Neuron (in vitro differentiated cells): Measurements from ENCODE around the gene LRIF1.

Experiments used
- H2AFZ ChIP-seq: one replicate; pipeline ENCODE4 v1.6.1; 2013; ENCODE audit warnings: low read depth, mild to moderate bottlenecking, inconsistent platforms, low read length, moderate library complexity
- H3K27me3 ChIP-seq: one replicate; pipeline ENCODE4 v1.6.1; 2013; ENCODE audit warnings: low read length; ENCODE audit not compliant: insufficient read depth
- H3K36me3 ChIP-seq: one replicate; pipeline ENCODE4 v1.6.1; 2013; ENCODE audit warnings: low read length; ENCODE audit not compliant: insufficient read depth
- H3K4me1 ChIP-seq: one replicate; pipeline ENCODE4 v1.6.1; 2013; ENCODE audit warnings: low read length; ENCODE audit not compliant: insufficient read depth
- H3K4me3 ChIP-seq: 2 replicates; pipeline ENCODE4 v1.5.1; 2013; ENCODE audit warnings: mild to moderate bottlenecking, low read length, moderate library complexity
- H3K9me3 ChIP-seq: one replicate; pipeline ENCODE4 v1.6.1; 2013; ENCODE audit warnings: low read length

LRIF1 gene

DNA sequence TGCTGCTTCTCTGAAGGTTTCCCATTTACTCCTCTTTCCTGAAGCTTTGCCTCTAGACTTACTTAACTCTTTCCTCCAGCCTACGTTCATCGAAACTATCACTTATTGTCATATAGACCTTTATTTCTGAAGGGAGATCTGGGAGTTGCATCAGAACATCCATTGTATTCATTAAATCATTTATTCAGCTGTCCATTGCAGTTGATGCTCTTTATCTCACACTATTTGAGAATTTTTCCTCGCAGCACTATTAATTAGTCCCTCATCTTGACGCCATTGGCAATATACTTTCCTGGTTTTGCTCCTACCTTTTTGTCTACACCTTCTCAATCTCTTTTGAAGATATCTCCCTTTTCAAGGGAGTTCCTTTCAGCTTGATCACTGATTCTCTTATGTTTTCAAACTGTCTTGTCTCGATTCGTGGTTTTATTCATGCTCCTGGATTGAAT is 757 bp upstream of the LRIF1 start:
- H3K4me3 ChIP-seq = peak overlapping the region; percentile 54
- H3K27me3 ChIP-seq = no peaks in the 10 kb centered on the region
- no peaks in the 10 kb centered on the region for H3K36me3 ChIP-seq
- H3K4me1 ChIP-seq = peaks cover 2% of the 10 kb centered on the region
- H2AFZ ChIP-seq = peak overlapping the region; percentile 12
- H3K9me3 ChIP-seq = no peaks in the 10 kb centered on the region

- H3K4me3 ChIP-seq = peak overlapping the region; percentile 85
- peaks cover 2% of the 10 kb centered on the region for H3K4me1 ChIP-seq
- no peaks in the 10 kb centered on the region for H3K36me3 ChIP-seq
- H3K27me3 ChIP-seq = no peaks in the 10 kb centered on the region
- no peaks in the 10 kb centered on the region for H3K9me3 ChIP-seq
- H2AFZ ChIP-seq = peak overlapping the region; percentile 22
These were observed 631 bp downstream of the LRIF1 start for GRCh38 chr1:110962892-110963690.

DNA sequence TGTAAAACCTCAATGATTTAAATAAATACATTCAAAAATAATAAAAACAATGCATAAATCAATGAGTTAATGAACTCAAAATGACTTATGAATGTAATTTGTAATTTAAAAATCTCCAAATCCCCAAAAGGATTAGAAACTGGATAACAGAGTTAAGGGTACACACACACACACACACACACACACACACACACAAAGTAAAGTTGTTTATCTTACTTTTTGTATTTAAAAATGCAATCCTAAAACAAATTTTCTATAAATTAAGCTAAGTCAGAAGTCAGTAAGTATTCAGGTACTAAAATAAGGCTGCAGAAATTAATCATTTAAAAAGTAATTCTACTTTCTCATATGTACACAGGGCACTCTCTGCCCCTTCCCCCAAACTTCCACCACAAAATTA is 1.8 kb downstream of the LRIF1 start:
- Histone ChIP-seq H3K27me3 (no peaks in the 10 kb centered on the region), H3K36me3 (no peaks in the 10 kb centered on the region), H3K4me3 (peak overlapping the region; percentile 85), H3K4me1 (peaks cover 2% of the 10 kb centered on the region), H2AFZ (no peak overlapping the region), H3K9me3 (no peaks in the 10 kb centered on the region)

- H3K4me1 ChIP-seq = peaks cover 2% of the 10 kb centered on the region
- H3K9me3 ChIP-seq = no peaks in the 10 kb centered on the region
- H3K36me3 ChIP-seq = no peaks in the 10 kb centered on the region
- peak overlapping the region; percentile 6 for H3K4me3 ChIP-seq
- H2AFZ ChIP-seq = no peak overlapping the region
- no peaks in the 10 kb centered on the region for H3K27me3 ChIP-seq
These were observed 2.8 kb downstream of the LRIF1 start for GRCh38 chr1:110960777-110961420.

DNA sequence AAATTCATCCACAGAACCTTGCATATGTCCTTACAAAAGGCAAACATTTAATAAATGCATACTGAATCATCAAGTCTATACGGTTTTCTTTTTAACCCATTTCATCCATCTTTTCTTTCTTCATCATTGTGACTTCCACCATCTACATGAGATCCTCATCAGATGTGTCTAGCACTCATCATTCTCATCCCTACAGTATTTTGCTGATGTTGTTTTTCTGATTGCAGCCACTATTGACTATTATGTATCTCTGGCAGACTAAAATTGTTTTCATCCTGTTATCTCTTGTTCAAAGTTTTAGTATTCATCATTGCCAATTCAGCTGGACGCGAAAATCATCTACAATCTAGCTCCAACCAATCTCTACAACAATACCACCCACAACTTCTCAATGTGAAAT is 5.9 kb downstream of the LRIF1 start:
- Histone ChIP-seq H3K36me3 (no peaks in the 10 kb centered on the region), H2AFZ (no peak overlapping the region), H3K4me1 (peaks cover 2% of the 10 kb centered on the region), H3K9me3 (no peaks in the 10 kb centered on the region), H3K4me3 (no peak overlapping the region), H3K27me3 (no peaks in the 10 kb centered on the region)

DNA sequence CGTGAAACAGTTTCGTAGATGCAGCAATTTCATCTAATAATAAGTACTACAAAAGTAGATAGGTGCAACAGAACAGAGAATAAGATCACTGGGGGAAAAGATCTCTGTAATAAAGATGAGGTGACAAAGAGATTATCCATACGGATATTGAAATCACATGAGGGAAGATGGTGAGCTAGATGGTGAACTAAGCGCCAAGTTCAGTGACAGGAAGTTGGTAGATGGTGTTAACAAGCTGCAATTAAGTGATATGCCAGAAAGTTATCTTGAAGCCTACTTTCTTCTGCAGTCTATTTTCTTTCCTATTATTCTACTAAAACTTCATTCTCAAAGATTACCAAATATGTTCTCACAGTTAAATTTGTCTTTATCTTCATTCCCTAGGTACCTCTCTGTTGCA is 7.1 kb downstream of the LRIF1 start:
- H2AFZ ChIP-seq = no peak overlapping the region
- peaks cover 9% of the 10 kb centered on the region for H3K36me3 ChIP-seq
- no peaks in the 10 kb centered on the region for H3K27me3 ChIP-seq
- H3K4me1 ChIP-seq = no peaks in the 10 kb centered on the region
- H3K4me3 ChIP-seq = no peak overlapping the region
- no peaks in the 10 kb centered on the region for H3K9me3 ChIP-seq

GRCh38 chr1:110953031-110953430 is 10.7 kb downstream of the LRIF1 start:
- Histone ChIP-seq H3K9me3 (no peaks in the 10 kb centered on the region), H3K27me3 (no peaks in the 10 kb centered on the region), H3K36me3 (peaks cover 25% of the 10 kb centered on the region), H2AFZ (no peak overlapping the region), H3K4me3 (no peak overlapping the region), H3K4me1 (no peaks in the 10 kb centered on the region)

GRCh38 chr1:110952031-110952430 is 11.7 kb downstream of the LRIF1 start:
- Histone ChIP-seq H3K27me3 (no peaks in the 10 kb centered on the region), H3K36me3 (peaks cover 31% of the 10 kb centered on the region), H2AFZ (no peak overlapping the region)

DNA sequence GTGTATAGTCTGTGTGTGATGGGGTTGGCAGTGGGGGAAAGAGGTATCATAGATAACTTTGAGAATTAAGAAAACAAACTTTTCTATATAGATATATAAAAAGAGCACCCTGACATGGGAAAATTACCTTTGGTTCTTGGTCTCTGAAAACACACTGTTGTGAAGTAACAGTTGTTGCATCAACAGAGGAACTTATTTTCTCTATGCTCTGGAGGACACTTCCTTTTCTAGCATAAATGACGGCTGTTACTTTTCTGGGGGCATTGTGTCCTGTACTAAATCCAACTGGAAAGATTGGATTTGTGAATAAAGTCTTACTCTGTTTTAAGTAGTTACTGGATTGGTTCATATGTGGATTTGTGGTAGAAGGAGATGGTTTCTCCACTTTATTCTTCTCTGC is 12.6 kb downstream of the LRIF1 start:
- Histone ChIP-seq H3K4me3 (no peak overlapping the region), H3K4me1 (no peaks in the 10 kb centered on the region), H3K36me3 (peaks cover 33% of the 10 kb centered on the region), H3K9me3 (peaks cover 3% of the 10 kb centered on the region), H3K27me3 (no peaks in the 10 kb centered on the region), H2AFZ (no peak overlapping the region)

More at GRCh38 chr1:110952031-110952430, 11.7 kb downstream of the LRIF1 start:
- Histone ChIP-seq H3K9me3 (peaks cover under 1% of the 10 kb centered on the region), H3K4me3 (no peak overlapping the region), H3K4me1 (no peaks in the 10 kb centered on the region)

GRCh38 chr1:110948038-110948810 is 15.5 kb downstream of the LRIF1 start:
- no peak overlapping the region for H2AFZ ChIP-seq
- H3K27me3 ChIP-seq = no peaks in the 10 kb centered on the region
- no peaks in the 10 kb centered on the region for H3K4me1 ChIP-seq
- peaks cover 3% of the 10 kb centered on the region for H3K9me3 ChIP-seq
- H3K36me3 ChIP-seq = peaks cover 34% of the 10 kb centered on the region
- H3K4me3 ChIP-seq = no peak overlapping the region

DNA sequence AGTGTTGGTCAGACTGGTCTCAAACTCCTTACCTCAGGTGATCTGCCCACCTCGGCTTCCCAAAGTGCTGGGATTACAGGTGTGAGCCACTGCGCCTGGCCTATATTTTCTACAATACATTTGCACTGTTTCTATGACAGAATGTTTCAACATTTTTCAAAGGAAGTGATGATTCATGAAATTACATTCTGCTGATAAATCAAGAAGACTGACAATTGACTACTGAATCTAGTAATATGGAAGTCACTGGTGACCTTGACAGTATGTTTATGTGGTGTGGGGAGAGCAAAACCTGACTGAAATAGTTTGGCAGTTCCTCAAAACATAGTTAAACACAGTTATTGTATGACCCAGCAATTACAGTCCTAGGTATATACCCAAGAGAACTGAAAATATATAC is 18.1 kb downstream of the LRIF1 start:
- no peaks in the 10 kb centered on the region for H3K4me1 ChIP-seq

GRCh38 chr1:110944806-110945205 is 18.9 kb downstream of the LRIF1 start:
- no peaks in the 10 kb centered on the region for H3K27me3 ChIP-seq
- H3K4me1 ChIP-seq = no peaks in the 10 kb centered on the region
- no peak overlapping the region for H2AFZ ChIP-seq
- peaks cover 3% of the 10 kb centered on the region for H3K9me3 ChIP-seq
- peaks cover 16% of the 10 kb centered on the region for H3K36me3 ChIP-seq
- no peak overlapping the region for H3K4me3 ChIP-seq

More for the DNA sequence above, 18.1 kb downstream of the LRIF1 start:
- H3K27me3 ChIP-seq = no peaks in the 10 kb centered on the region
- H3K36me3 ChIP-seq = peaks cover 21% of the 10 kb centered on the region
- H3K9me3 ChIP-seq = peaks cover 3% of the 10 kb centered on the region
- H2AFZ ChIP-seq = no peak overlapping the region
- no peak overlapping the region for H3K4me3 ChIP-seq

- Histone ChIP-seq H3K4me1 (no peaks in the 10 kb centered on the region), H2AFZ (no peak overlapping the region), H3K9me3 (no peaks in the 10 kb centered on the region), H3K27me3 (no peaks in the 10 kb centered on the region), H3K4me3 (no peak overlapping the region), H3K36me3 (no peaks in the 10 kb centered on the region)
These were observed 27.2 kb downstream of the LRIF1 start for GRCh38 chr1:110936567-110936966.
